Activated naive CD4-positive, alpha-beta T cell treated with anti-CD3 and anti-CD28 coated beads, Interleukin-2, amount 50 U/mL, for 72 hours (primary cell): Measurements from ENCODE around the gene CTSE. TPM values are rescaled to one million over a fixed set of nuclear protein-coding genes. Genes with fewer than 3 reads are reported as not detected.

Source experiments
- ATAC-seq, 2 donors: fragments of 150-1000 bp; cut with Tn5 transposase; 2 replicates each; pipeline ENCODE4 v1.10.0; 2021; ENCODE audit warnings: mild to moderate bottlenecking in 2 of 2, moderate library complexity in 2 of 2
- DNase-seq, 2 donors: peaks; one replicate each; pipeline ENCODE4 v3.0.0; 2021 to 2022; ENCODE audit warnings: low spot score in 2 of 2
- H3K27ac Mint-ChIP-seq, 2 donors: one replicate each; pipeline ENCODE4 v1.8.0; 2022; ENCODE audit warnings: mild to moderate bottlenecking in 2 of 2, mixed read lengths in 2 of 2
- H3K36me3 Mint-ChIP-seq, 2 donors: one replicate each; pipeline ENCODE4 v1.8.0; 2022; ENCODE audit warnings: mixed read lengths in 2 of 2
- H3K9me3 Mint-ChIP-seq, 2 donors: one replicate each; pipeline ENCODE4 v1.8.0; 2022; ENCODE audit warnings: mixed read lengths in 2 of 2
- total RNA-seq, 2 donors: library from RNA; stranded (reverse); gene quantifications; one replicate each; pipeline ENCODE4 v1.2.3, GENCODE V29; 2022

Gene CTSE
- total RNA-seq, 2 donors from 2014 or later = not detected

GRCh38 chr1:205988585-205988995 is 35.1 kb downstream of the CTSE start:
- no peak for DNase-seq
- no peak for ATAC-seq
- no peak overlapping the region for H3K27ac Mint-ChIP-seq
- H3K36me3 Mint-ChIP-seq = no peaks in the 10 kb centered on the region
- no peaks in the 10 kb centered on the region for H3K9me3 Mint-ChIP-seq

GRCh38 chr1:205986861-205987260 is 36.8 kb downstream of the CTSE start:
- H3K36me3 Mint-ChIP-seq = peaks cover 0 to 6% of the 10 kb centered on the region in 2 donors
- ATAC-seq (no peak), DNase-seq (no peak)
- peaks cover 5 to 6% of the 10 kb centered on the region in 2 donors for H3K9me3 Mint-ChIP-seq
- H3K27ac Mint-ChIP-seq = no peak overlapping the region

- Mint-ChIP-seq H3K9me3 (peaks cover 6 to 7% of the 10 kb centered on the region in 2 donors), H3K27ac (no peak overlapping the region), H3K36me3 (peaks cover 0 to 7% of the 10 kb centered on the region in 2 donors)
- DNase-seq = no peak
- ATAC-seq = no peak
Observed at GRCh38 chr1:205986292-205986691, 37.4 kb downstream of the CTSE start.

DNA sequence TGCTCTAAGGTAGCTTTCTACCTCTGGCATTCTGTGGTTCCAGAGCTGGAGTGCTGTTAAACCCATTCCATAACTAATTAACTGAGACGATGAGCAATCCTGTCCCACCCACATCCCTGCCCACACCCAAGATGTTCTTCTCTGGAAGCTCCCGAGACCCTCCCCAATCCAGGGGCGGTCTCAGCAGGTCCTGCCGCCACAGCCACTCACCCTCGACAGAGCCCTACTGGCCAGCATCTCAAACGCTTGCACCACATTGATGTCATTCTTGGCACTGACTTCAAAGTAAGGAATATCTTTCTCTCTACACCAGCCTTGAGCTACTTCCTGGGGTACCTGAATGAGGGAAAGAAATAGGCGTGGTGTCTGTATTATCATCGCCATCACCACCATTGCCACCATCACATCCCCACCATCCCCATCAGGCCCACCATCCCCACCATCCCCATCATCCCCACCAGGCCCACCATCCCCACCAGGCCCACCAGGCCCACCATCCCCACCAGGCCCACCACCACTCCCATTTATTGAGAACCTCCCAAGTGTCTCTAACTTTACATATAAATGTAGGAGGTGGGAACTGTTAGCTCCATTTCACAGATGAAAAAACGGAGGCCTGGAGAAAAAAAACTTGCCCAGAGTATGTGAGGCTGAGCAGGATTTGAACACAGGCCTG is 38.2 kb downstream of the CTSE start:
- ATAC-seq = no peak
- H3K9me3 Mint-ChIP-seq = peaks cover 6 to 7% of the 10 kb centered on the region in 2 donors
- DNase-seq = no peak
- no peak overlapping the region for H3K27ac Mint-ChIP-seq
- H3K36me3 Mint-ChIP-seq = peaks cover 0 to 7% of the 10 kb centered on the region in 2 donors

DNA sequence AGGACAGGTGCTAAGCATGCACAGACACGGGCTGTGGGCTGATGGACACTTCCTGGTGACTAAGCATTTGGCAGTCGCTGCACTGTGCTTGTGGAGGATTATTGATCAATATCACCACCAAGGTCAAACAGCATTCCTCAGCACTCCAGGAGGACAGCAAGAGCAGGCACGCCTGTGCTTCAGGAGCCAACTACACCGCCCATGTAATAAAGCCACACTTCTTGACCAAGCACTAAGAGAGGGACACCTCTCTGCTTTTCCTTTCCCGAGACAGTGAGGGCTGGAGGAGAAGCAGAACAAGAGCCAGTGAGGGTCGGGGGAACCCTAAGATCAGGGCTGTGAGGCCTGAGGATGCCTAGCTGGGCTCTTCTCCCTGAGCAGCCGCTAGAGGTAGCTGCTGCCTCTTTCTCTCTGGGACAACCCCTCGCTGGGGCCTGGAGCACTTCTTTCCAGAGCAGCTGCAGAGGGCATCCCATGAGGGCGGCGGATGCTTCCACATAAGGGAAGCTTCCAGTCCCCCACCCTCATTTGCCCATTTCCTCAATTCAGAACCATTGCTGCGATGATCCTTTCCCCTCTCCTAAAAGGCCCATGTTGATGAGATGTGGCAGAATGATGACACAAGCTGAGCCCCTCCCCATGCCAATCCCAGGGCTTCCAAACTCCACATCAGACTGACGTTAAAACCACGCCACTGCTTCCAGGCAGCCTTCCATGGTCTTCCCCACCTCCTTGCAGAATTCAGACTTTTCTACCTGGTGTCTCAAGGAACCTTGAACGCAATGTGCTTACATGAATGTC is 39.6 kb downstream of the CTSE start:
- DNase-seq (no peak), ATAC-seq (peak; percentile 53)
- Mint-ChIP-seq H3K27ac (no peak overlapping the region), H3K9me3 (peaks cover 6 to 7% of the 10 kb centered on the region in 2 donors), H3K36me3 (peaks cover 0 to 7% of the 10 kb centered on the region in 2 donors)

DNA sequence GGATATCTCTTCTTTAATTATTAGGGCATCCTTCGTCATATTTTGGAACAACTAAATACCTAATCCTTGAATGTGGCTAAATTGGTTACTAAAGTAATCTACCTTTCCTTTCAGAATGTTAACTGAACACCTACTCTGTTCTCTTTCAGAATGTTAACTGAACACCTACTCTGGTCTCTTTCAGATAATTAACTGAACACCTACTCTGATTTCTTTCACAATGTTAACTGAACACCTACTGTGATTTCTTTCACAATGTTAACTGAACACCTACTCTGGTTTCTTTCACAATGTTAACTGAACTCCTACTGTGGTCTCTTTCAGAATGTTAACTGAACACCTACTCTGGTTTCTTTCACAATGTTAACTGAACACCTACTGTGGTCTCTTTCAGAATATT is 42.4 kb downstream of the CTSE start:
- ATAC-seq (no peak), DNase-seq (no peak)
- H3K9me3 Mint-ChIP-seq = peaks cover 6 to 7% of the 10 kb centered on the region in 2 donors
- no peak overlapping the region for H3K27ac Mint-ChIP-seq
- H3K36me3 Mint-ChIP-seq = peaks cover 0 to 7% of the 10 kb centered on the region in 2 donors

- Mint-ChIP-seq H3K27ac (no peak overlapping the region), H3K9me3 (peaks cover 6 to 7% of the 10 kb centered on the region in 2 donors), H3K36me3 (peaks cover 0 to 7% of the 10 kb centered on the region in 2 donors)
- DNase-seq (no peak), ATAC-seq (no peak)
Observed at GRCh38 chr1:205980237-205980870, 43.3 kb downstream of the CTSE start.

DNA sequence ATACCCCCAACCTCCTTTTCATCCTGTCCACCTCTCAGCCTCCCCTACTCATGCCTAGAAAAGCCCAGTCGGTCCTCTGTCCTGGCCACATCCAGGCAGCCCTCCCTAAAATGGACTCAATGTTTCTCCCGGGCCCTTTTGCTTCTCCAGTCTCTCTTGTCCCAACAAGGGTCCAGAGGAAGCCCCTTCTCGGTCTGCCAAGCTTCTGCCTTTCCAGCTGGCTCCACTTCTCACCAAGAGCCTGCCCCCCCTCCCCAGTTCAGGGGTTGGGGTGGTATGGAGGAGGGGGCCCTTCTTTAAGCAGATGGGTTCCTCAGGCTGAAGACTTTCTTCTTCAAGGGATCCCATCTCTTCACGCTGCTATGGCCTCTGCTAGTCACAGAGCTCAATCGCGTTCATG is 44.4 kb downstream of the CTSE start:
- no peak for ATAC-seq

GRCh38 chr1:205978676-205979075 is 45.0 kb downstream of the CTSE start:
- no peak for ATAC-seq
- Mint-ChIP-seq H3K27ac (no peak overlapping the region), H3K36me3 (peaks cover 0 to 7% of the 10 kb centered on the region in 2 donors), H3K9me3 (peaks cover 18 to 23% of the 10 kb centered on the region in 2 donors)
- no peak for DNase-seq

More for the DNA sequence above, 44.4 kb downstream of the CTSE start:
- Mint-ChIP-seq H3K27ac (peak overlapping the region in 1 of 2 donors; percentile 69), H3K36me3 (peaks cover 0 to 7% of the 10 kb centered on the region in 2 donors), H3K9me3 (peaks cover 13 to 17% of the 10 kb centered on the region in 2 donors)
- DNase-seq = no peak

DNA sequence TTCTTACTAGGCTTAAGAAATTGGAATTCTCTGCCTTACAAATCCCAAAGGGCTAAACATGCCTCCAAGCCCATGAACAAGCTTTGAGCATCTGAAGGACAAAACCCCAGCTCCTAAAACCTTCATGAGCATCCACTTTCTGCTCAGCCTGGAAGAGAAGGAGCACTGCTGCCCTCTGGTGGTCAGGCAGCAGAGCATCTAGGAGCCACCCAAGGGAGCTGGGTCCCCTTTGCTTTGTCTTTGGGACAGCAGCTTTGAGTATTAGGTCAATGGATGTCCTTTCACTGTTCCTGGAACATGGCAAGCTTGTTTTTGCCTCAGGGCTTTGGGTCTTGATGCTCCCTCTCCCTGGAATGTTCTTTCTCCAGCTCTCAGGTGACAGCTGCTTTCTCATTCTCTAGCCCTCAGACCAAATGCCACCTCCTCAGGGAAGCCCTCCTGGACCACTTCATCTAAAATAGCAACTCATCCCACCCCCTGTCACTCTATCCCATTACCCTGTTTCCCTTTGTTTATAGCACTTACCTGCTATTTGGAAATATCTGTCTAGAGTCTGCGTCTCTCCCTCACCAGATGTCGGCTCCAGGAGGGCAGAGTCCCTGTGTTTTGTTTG is 46.2 kb downstream of the CTSE start:
- peaks cover 0 to 7% of the 10 kb centered on the region in 2 donors for H3K36me3 Mint-ChIP-seq
- peak; percentile 68 to 81 for DNase-seq
- ATAC-seq = peak; percentile 83 to 87
- H3K9me3 Mint-ChIP-seq = peaks cover 21 to 29% of the 10 kb centered on the region in 2 donors
- H3K27ac Mint-ChIP-seq = no peak overlapping the region

GRCh38 chr1:205976708-205977401 is 46.8 kb downstream of the CTSE start:
- no peak for ATAC-seq
- H3K27ac Mint-ChIP-seq = no peak overlapping the region
- H3K9me3 Mint-ChIP-seq = peaks cover 16 to 24% of the 10 kb centered on the region in 2 donors
- peaks cover 0 to under 1% of the 10 kb centered on the region in 2 donors for H3K36me3 Mint-ChIP-seq
- DNase-seq = no peak

DNA sequence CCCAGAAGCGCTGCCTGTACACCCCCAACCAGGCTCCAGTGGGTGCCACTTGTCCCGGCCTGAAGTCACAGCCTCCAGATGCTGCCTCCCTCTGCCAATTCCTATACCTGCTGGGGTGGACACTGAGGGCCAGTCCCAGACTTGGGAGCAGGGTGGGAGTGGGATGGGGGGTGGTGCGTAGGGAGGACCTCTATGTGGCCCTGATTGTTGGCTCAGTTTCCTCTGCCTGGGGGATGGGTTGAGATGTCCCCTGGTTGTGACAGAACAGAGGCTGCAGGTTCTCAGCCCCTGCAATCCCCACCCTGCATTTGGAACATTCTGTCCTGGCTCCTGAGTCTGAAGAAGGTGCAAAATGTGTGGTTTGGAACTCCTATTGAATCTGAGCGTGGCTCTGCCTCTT is 47.7 kb downstream of the CTSE start:
- no peaks in the 10 kb centered on the region for H3K36me3 Mint-ChIP-seq
- DNase-seq = no peak
- no peak for ATAC-seq
- no peak overlapping the region for H3K27ac Mint-ChIP-seq
- H3K9me3 Mint-ChIP-seq = peaks cover 15 to 23% of the 10 kb centered on the region in 2 donors

GRCh38 chr1:205975387-205975998 is 48.2 kb downstream of the CTSE start:
- no peak for ATAC-seq
- Mint-ChIP-seq H3K9me3 (peaks cover 15 to 23% of the 10 kb centered on the region in 2 donors), H3K36me3 (no peaks in the 10 kb centered on the region), H3K27ac (no peak overlapping the region)
- DNase-seq = no peak

- Mint-ChIP-seq H3K27ac (no peak overlapping the region), H3K9me3 (peaks cover 15 to 23% of the 10 kb centered on the region in 2 donors), H3K36me3 (no peaks in the 10 kb centered on the region)
- no peak for DNase-seq
- ATAC-seq = no peak
Observed at GRCh38 chr1:205974712-205975111, 49.0 kb downstream of the CTSE start.

- ATAC-seq (no peak), DNase-seq (no peak)
- H3K27ac Mint-ChIP-seq = no peak overlapping the region
- no peaks in the 10 kb centered on the region for H3K36me3 Mint-ChIP-seq
- H3K9me3 Mint-ChIP-seq = peaks cover 15 to 23% of the 10 kb centered on the region in 2 donors
Observed at GRCh38 chr1:205973377-205974232, 50.1 kb downstream of the CTSE start.
